Measurements from ENCODE around the gene FSD1. TPM values are rescaled to one million over a fixed set of nuclear protein-coding genes. Genes with fewer than 3 reads are reported as not detected.
"Not testable (repeated sequence)": the region's sequence is repeated elsewhere in the genome, so short reads cannot be mapped to it uniquely, and the experiment has no call there.

Gene FSD1
- total RNA-seq, 1 donor from 2014 or later, result not detected

DNA sequence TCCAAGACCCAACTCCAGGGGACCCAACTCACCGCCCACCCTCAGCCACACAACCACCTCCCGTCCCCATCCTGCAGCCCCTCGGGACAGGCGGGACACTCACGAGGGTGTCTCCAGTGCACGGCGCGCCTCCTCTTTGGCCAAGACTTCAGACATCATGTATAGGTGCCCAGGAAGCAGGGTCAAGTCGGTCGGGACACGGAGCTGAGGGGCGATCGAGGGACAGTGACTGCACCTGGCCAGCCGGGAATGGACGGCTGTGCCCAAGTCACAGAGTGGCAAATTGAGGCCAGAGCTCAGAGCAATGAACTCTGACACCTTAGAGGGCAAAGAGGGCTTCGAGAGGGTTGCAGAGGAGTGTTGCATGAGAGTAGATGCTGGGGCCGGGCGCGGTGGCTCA lies 25.5 kb downstream of the FSD1 start:
- intact Hi-C loops (cut with DNase I), result no loop called here
- ATAC-seq (ENCODE audit: poor library complexity), result no peak
- no peak for DNase-seq

GRCh38 chr19:4334929-4335570 lies 30.7 kb downstream of the FSD1 start:
- intact Hi-C loops (cut with DNase I), result no loop called here
- no peak for DNase-seq
- no peak for ATAC-seq (ENCODE audit: poor library complexity)

DNA sequence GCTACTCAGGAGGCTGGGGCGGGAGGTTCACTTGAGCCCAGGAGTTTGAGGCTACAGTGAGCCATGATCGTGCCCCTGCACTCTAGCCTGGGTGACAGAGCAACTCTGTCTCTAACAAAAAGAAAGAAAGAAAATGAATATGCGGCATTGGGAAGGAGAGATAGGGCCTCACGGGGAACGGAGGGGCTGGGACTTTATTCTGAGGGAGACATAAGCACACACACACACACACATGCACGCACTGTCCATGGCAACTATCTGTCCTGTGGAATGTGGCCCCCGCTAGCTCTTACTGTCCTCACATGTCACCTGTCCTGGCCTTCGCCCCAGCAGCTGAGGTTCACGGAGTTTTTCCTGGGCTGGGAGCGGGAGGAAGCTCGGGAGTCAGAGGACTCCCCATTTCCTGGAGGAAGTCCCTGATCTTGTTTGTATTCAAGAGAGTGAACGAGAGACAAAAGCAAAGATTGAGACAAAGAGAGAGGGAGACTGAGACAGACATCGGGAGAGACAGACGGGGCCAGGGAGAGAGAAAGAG lies 33.6 kb downstream of the FSD1 start:
- intact Hi-C loops (cut with DNase I), result no loop called here
- no peak for DNase-seq
- no peak for ATAC-seq (ENCODE audit: poor library complexity)

DNA sequence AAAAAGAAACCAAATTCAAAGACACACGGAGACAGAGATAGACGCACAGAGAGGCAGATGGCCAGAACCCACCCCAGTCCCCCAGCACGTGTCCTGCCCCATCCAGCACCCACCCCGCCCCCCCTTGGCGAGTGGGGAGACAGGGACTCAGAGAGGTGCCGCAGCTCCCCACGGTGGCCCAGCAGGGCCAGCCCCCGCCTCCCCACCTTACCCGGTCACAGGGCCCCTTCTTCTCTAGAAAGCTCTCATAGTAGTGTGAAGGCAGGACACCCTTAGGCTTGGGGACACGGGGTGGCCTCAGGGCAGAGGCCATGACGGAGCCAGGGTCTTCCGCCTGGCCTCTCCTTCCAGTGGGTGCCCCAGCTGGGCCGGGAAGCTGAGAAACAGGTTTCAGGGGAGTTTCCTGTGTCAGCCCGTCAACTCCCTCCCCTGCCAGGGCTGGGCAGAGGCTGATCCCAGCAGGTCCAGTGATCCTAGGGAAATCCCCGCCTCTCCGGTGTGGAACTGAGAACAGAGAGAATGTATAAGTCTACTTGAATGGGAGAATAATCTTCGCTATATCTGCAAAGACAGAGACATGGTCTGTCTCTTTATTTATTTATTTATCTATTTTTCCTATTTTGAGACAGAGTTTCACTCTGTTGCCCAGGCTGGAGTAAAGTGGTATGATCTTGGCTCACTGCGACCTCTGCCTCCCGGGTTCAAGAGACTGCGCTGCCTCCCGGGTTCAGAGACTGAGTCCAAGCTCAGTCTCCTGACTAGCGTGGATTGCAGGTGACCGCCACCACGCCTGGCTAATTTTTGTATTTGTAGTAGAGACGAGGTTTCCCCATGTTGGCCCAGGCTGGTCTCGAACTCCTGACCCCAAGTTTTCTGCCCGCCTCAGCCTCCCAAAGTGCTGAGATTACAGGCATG lies 34.3 kb downstream of the FSD1 start, which contains the start of gene STAP2:
STAP2 (minus strand) TSS at position 387 of the 915 bp plus-strand sequence; CDS start at position 313, 74 bp downstream.
- peak; percentile 32 for DNase-seq
- intact Hi-C loops (cut with DNase I), result no loop called here
- ATAC-seq (ENCODE audit: poor library complexity), result no peak

GRCh38 chr19:4342314-4342614 lies 37.9 kb downstream of the FSD1 start:
- ATAC-seq (ENCODE audit: poor library complexity) (peak; percentile 18), DNase-seq (no peak)
- intact Hi-C loops (cut with DNase I), result no loop called here

- intact Hi-C loops (cut with DNase I), result no loop called here
- DNase-seq, result peak; percentile 96
- peak; percentile 93 for ATAC-seq (ENCODE audit: poor library complexity)
Measured at GRCh38 chr19:4342615-4343369, 38.4 kb downstream of the FSD1 start.

DNA sequence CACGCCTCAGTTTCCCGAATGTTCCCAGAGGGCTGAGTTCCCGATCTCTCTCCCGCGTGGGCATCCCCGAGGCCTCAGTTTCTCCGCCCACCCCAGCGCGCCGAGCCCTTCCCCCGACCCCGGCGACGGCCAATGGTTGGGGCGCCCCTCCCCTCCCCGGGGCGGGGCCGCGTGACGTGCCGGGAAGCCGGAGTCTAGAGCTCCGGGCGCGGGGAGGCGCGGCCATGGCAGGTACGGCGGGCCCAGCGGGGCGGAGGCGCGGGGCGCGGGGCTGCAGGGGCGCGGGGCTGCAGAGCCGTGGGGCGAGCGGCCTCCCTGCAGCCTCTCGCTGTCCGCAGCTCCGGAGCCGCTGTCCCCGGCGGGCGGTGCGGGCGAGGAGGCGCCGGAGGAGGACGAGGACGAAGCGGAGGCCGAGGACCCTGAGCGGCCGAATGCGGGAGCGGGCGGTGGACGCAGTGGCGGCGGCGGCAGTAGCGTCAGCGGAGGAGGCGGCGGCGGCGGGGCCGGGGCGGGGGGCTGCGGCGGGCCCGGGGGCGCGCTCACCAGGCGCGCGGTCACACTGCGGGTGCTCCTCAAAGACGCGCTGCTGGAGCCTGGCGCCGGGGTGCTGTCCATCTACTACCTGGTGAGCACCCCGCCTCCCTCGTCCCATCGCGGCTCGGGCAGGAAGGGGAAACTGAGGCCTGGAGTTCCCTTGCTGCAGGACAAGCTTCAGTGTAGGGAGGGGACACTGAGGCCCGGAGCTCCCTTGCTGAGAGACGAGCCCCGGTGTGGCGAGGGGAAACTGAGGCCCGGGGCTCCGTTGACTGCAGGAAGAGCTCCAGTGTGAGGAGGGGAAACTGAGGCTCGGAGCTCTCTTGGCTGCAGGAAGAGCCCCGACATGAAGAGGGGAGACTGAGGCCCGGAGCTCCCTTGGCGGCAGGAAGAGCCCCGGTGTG lies 39.2 kb downstream of the FSD1 start, which contains the start of gene MPND:
MPND (plus strand) TSS at position 193 of the 938 bp plus-strand sequence; CDS start at position 225, 32 bp downstream.
- peak; percentile 93 for ATAC-seq (ENCODE audit: poor library complexity)
- intact Hi-C loops (cut with DNase I), result no loop called here
- peak; percentile 97 for DNase-seq

DNA sequence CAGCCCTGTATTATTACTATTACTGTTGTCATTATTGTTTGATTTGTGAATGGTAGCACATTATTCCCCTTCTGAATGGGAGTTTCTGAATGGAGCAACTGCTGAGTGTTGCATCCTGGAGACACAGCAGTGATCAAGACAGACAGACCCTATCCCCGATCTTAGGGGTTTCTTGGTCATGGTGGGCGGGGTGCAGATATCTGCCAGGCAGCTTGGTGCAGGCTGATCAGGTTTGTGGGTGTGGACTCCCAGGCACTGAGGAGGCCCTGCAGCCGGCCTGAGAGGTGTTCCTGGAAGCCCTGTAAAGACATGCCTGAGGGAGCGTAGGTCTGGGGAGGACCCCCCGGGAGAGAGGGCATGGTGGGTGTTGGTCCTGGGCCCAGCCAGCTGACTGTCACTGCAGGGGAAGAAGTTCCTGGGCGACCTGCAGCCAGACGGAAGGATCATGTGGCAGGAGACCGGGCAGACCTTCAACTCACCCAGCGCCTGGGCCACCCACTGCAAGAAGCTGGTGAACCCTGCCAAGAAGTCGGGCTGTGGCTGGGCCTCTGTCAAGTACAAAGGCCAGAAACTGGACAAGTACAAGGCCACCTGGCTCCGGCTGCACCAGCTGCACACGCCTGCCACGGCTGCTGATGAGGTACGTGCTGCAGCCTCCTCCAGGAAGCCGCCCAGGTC lies 41.1 kb downstream of the FSD1 start:
- no peak for ATAC-seq (ENCODE audit: poor library complexity)
- intact Hi-C loops (cut with DNase I), result no loop called here

GRCh38 chr19:4346020-4346383 lies 41.6 kb downstream of the FSD1 start:
- intact Hi-C loops (cut with DNase I), result no loop called here
- ATAC-seq (ENCODE audit: poor library complexity) (no peak), DNase-seq (no peak)

More for the DNA sequence above, 41.1 kb downstream of the FSD1 start:
- no peak for DNase-seq

GRCh38 chr19:4347521-4347920 lies 43.1 kb downstream of the FSD1 start:
- ATAC-seq (ENCODE audit: poor library complexity) (no peak), DNase-seq (no peak)
- intact Hi-C loops (cut with DNase I), result no loop called here

- intact Hi-C loops (cut with DNase I); ATAC-seq (ENCODE audit: poor library complexity): not testable (repeated sequence)
Measured at GRCh38 chr19:4349225-4349624, 44.8 kb downstream of the FSD1 start.

GRCh38 chr19:4350111-4350510 lies 45.7 kb downstream of the FSD1 start:
- ATAC-seq (ENCODE audit: poor library complexity) (no peak), DNase-seq (no peak)
- intact Hi-C loops (cut with DNase I), result no loop called here

More at GRCh38 chr19:4349225-4349624, 44.8 kb downstream of the FSD1 start:
- DNase-seq, result not testable (repeated sequence)

GRCh38 chr19:4350726-4351125 lies 46.3 kb downstream of the FSD1 start:
- DNase-seq (no peak), ATAC-seq (ENCODE audit: poor library complexity) (no peak)
- intact Hi-C loops (cut with DNase I), result no loop called here

DNA sequence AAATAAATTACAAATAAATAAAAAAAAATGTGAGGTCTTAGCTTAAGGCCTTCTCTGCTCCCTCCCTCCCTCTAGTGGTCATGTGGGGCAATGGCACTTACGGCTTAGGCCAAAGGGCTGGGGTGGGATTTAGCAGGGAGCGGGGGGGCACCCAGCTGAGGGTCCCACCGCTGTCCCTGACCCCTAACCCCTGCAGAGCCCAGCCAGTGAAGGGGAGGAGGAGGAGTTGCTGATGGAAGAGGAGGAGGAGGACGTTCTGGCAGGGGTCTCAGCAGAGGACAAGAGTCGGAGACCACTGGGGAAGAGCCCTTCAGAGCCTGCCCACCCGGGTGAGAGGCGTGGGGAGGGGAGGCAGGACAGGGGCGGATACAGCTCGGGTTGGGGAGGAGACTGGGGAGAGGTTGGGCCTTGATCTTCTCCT lies 48.3 kb downstream of the FSD1 start:
- peak; percentile 63 for DNase-seq
- ATAC-seq (ENCODE audit: poor library complexity), result peak; percentile 63
- intact Hi-C loops (cut with DNase I), result no loop called here

- ATAC-seq (ENCODE audit: poor library complexity) (no peak), DNase-seq (no peak)
- intact Hi-C loops (cut with DNase I), result no loop called here
Measured at GRCh38 chr19:4354282-4354681, 49.9 kb downstream of the FSD1 start.

DNA sequence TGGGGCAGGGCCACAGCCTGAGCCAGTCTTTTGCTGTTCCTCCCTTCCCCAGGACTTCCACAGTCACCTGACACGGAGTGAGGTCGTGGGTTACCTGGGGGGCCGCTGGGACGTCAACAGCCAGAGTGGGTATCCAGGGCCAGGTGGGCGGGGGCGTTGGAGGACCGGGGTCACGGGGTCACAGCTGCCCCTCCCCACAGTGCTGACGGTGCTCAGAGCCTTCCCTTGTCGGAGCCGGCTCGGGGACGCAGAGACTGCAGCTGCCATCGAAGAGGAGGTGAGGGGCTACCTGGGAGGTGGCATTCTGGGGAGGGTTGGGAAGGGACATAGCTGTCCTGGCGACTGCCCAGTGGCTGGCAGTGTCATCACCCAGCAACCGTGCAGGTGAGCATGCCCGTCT lies 50.5 kb downstream of the FSD1 start:
- no peak for DNase-seq
- intact Hi-C loops (cut with DNase I), result no loop called here
- no peak for ATAC-seq (ENCODE audit: poor library complexity)

GRCh38 chr19:4357095-4357797 lies 52.8 kb downstream of the FSD1 start:
- no peak for ATAC-seq (ENCODE audit: poor library complexity)
- intact Hi-C loops (cut with DNase I), result no loop called here
- DNase-seq, result no peak
